Liver (tissue), 9 donors: ENCODE data around the gene SCN9A. TPM values are rescaled to one million over a fixed set of nuclear protein-coding genes. Genes with fewer than 3 reads are reported as not detected.

Source experiments
- DNase-seq: peaks from one replicate; pipeline ENCODE4 v3.0.0-alpha.2; 2017; ENCODE audit warnings: low spot score
- H3K27ac ChIP-seq, 2 donors: one replicate each; pipeline ENCODE4 v1.7.0; 2013; ENCODE audit warnings: inconsistent platforms in 2 of 2, low read length in 2 of 2, control low read depth in 1 of 2, low read depth in 1 of 2, mild to moderate bottlenecking in 1 of 2
- H3K27me3 ChIP-seq, 4 donors: one replicate each; pipeline versions ENCODE4 v1.6.1 to v1.7.0; 2013; ENCODE audit warnings: low read length in 3 of 4, inconsistent platforms in 1 of 4, mild to moderate bottlenecking in 1 of 4, moderate library complexity in 1 of 4; ENCODE audit not compliant: control insufficient read depth in 4 of 4, insufficient read depth in 4 of 4
- H3K36me3 ChIP-seq, 4 donors: one replicate each; pipeline versions ENCODE4 v1.6.1 to v1.7.0; 2013; ENCODE audit warnings: low read length in 3 of 4, mild to moderate bottlenecking in 3 of 4, low read depth in 1 of 4, moderate library complexity in 1 of 4; ENCODE audit not compliant: control insufficient read depth in 4 of 4, insufficient read depth in 3 of 4
- H3K4me1 ChIP-seq, 4 donors: one replicate each; pipeline versions ENCODE4 v1.6.1 to v1.7.0; 2013; ENCODE audit warnings: low read length in 3 of 4, mild to moderate bottlenecking in 3 of 4, moderate library complexity in 1 of 4; ENCODE audit not compliant: control insufficient read depth in 4 of 4, insufficient read depth in 4 of 4
- H3K4me3 ChIP-seq, 3 donors: one replicate each; pipeline versions ENCODE4 v1.6.1 to v1.7.0; 2013; ENCODE audit warnings: low read length in 3 of 3, control low read depth in 1 of 3, low read depth in 1 of 3, mild to moderate bottlenecking in 1 of 3
- H3K9ac ChIP-seq, 2 donors: one replicate each; pipeline ENCODE4 v1.7.0; 2013; ENCODE audit warnings: low read length in 2 of 2, mild to moderate bottlenecking in 2 of 2, moderate library complexity in 2 of 2, control low read depth in 1 of 2, low read depth in 1 of 2
- H3K9me3 ChIP-seq, 4 donors: one replicate each; pipeline versions ENCODE4 v1.6.1 to v1.7.0; 2013; ENCODE audit warnings: low read length in 3 of 4; ENCODE audit not compliant: control insufficient read depth in 4 of 4
- EGR1 ChIP-seq, 2 donors: IDR thresholded peaks; 2 replicates each; pipeline ENCODE4 v1.6.1; 2016 to 2018; ENCODE audit warnings: antibody characterized with exemption in 2 of 2, low read depth in 2 of 2
- FOXA1 ChIP-seq: IDR thresholded peaks from 2 replicates; pipeline ENCODE4 v1.6.1; 2016; ENCODE audit warnings: antibody characterized with exemption
- GABPA ChIP-seq, 2 donors: IDR thresholded peaks in 1 of 2; conservative IDR thresholded peaks in 1 of 2; 2 replicates each; pipeline ENCODE4 v1.6.1; 2016; ENCODE audit warnings: antibody characterized with exemption in 2 of 2, mild to moderate bottlenecking in 1 of 2, moderate library complexity in 1 of 2
- HNF4G ChIP-seq: IDR thresholded peaks from 2 replicates; pipeline ENCODE4 v1.6.1; 2016; ENCODE audit warnings: antibody characterized with exemption
- NR2F2 ChIP-seq: IDR thresholded peaks from 2 replicates; pipeline ENCODE4 v1.6.1; 2016; ENCODE audit warnings: antibody characterized with exemption
- REST ChIP-seq: IDR thresholded peaks from 2 replicates; pipeline ENCODE4 v1.6.1; 2016; ENCODE audit warnings: antibody characterized with exemption, mild to moderate bottlenecking
- SP1 ChIP-seq: IDR thresholded peaks from 2 replicates; pipeline ENCODE4 v1.6.1; 2018; ENCODE audit warnings: antibody characterized with exemption, mild to moderate bottlenecking
- TAF1 ChIP-seq: conservative IDR thresholded peaks from 2 replicates; pipeline ENCODE4 v1.6.1; 2016; ENCODE audit warnings: antibody characterized with exemption, mild to moderate bottlenecking
- YY1 ChIP-seq: IDR thresholded peaks from 2 replicates; pipeline ENCODE4 v1.6.1; 2016; ENCODE audit warnings: antibody characterized with exemption, mild to moderate bottlenecking
- ZBTB33 ChIP-seq: IDR thresholded peaks from 2 replicates; pipeline ENCODE4 v1.6.1; 2016; ENCODE audit warnings: antibody characterized with exemption
- WGBS: extraction: QIAGEN DNeasy Blood & Tissue Kit; methylation state at CpG from one replicate; pipeline ENCODE4 v1.1.7; 2013; 5-methylcytosine and 5-hydroxymethylcytosine counted together
- polyA plus RNA-seq, 2 donors: library from polyadenylated mRNA; stranded (reverse) in 1 of 2; unstranded in 1 of 2; fragments of 200-250 nt in 1 of 2; fragments of >200 nt in 1 of 2; fragmentation: Nextera tagmentation in 1 of 2; extraction: Ambion mirVana in 1 of 2; gene quantifications; one replicate each; pipeline versions ENCODE4 v1.2.1 to v1.2.3, GENCODE V29; 2013 to 2015
- total RNA-seq, 2 donors: library from RNA; depleted of rRNA; stranded (reverse); fragments of >200 nt; gene quantifications; one replicate each; pipeline ENCODE4 v1.2.3, GENCODE V29; 2014
- donor health status: healthy.
- donor health status: healthy.
- donor health status: healthy.
- donor health status: healthy.
- donor health status: healthy.

Gene SCN9A
- total and polyA plus RNA-seq, 4 donors = 1.2 to 10.1 (median 9.2) TPM

- H3K27ac ChIP-seq = no peak overlapping the region
- no peaks in the 10 kb centered on the region for H3K9me3 ChIP-seq
- no peak for TF ChIP-seq NR2F2
- no peak for TF ChIP-seq REST
- TF ChIP-seq HNF4G = no peak
- no peak for TF ChIP-seq TAF1
- TF ChIP-seq GABPA (IDR thresholded peaks at IDR 0.05 in 1 of 2, conservative IDR thresholded peaks at IDR 0.05 in 1 of 2) = no peak
- no peak for TF ChIP-seq ZBTB33
- no peak for TF ChIP-seq FOXA1
- no peak for TF ChIP-seq EGR1 (IDR thresholded peaks at IDR 0.05; ENCODE audit: low read depth in 2 of 2)
- no peak for TF ChIP-seq YY1
- WGBS = 90% methylated on average over 2 of the region's 2 CpGs
- no peaks in the 10 kb centered on the region for H3K36me3 ChIP-seq
- no peak overlapping the region for H3K9ac ChIP-seq
- H3K4me3 ChIP-seq = no peak overlapping the region
- no peak for DNase-seq
- no peaks in the 10 kb centered on the region for H3K27me3 ChIP-seq
- peaks cover 0 to 8% (median 0%) of the 10 kb centered on the region in 4 donors for H3K4me1 ChIP-seq
Observed at GRCh38 chr2:166337932-166338331, 37.8 kb downstream of the SCN9A start.

- H3K4me3 ChIP-seq = no peak overlapping the region
- H3K27ac ChIP-seq = no peak overlapping the region
- H3K4me1 ChIP-seq = peaks cover 0 to 12% (median 5%) of the 10 kb centered on the region in 4 donors
- no peaks in the 10 kb centered on the region for H3K9me3 ChIP-seq
- H3K36me3 ChIP-seq = no peaks in the 10 kb centered on the region
- DNase-seq = no peak
- 13% methylated on average over 3 of the region's 3 CpGs for WGBS
- no peaks in the 10 kb centered on the region for H3K27me3 ChIP-seq
- TF ChIP-seq REST = no peak
- TF ChIP-seq SP1 = peak; percentile 13
- H3K9ac ChIP-seq = no peak overlapping the region
Observed at GRCh38 chr2:166335284-166335683, 40.5 kb downstream of the SCN9A start.
